Central memory CD8-positive, alpha-beta T cell (primary cell): ENCODE results near the gene DCAF4L1.

Source experiments
- ATAC-seq: fragments of 150-1000 bp; cut with Tn5 transposase; replicated peaks from 2 replicates; pipeline ENCODE4 v1.10.0; 2022; ENCODE audit warnings: mild to moderate bottlenecking, moderate FRiP score, moderate number of reproducible peaks; ENCODE audit not compliant: poor library complexity, severe bottlenecking; ENCODE audit errors: extremely low read depth
- DNase-seq, 2 donors: peaks; one replicate each; pipeline ENCODE4 v3.0.0; 2021; ENCODE audit warnings: low spot score in 2 of 2
- H3K27ac Mint-ChIP-seq: one replicate; pipeline ENCODE4 v1.8.0; 2022; ENCODE audit warnings: low read depth, mild to moderate bottlenecking, moderate library complexity, mixed read lengths
- H3K27me3 Mint-ChIP-seq: one replicate; pipeline ENCODE4 v1.8.0; 2022; ENCODE audit warnings: mixed read lengths
- H3K36me3 Mint-ChIP-seq: one replicate; pipeline ENCODE4 v1.8.0; 2022; ENCODE audit warnings: mild to moderate bottlenecking, moderate library complexity, mixed read lengths; ENCODE audit not compliant: insufficient read depth
- H3K4me1 Mint-ChIP-seq: one replicate; pipeline ENCODE4 v1.8.0; 2022; ENCODE audit warnings: mixed read lengths
- H3K4me3 Mint-ChIP-seq: one replicate; pipeline ENCODE4 v1.8.0; 2022; ENCODE audit warnings: mild to moderate bottlenecking, moderate library complexity, mixed read lengths
- H3K9me3 Mint-ChIP-seq: one replicate; pipeline ENCODE4 v1.8.0; 2022; ENCODE audit warnings: mixed read lengths

DCAF4L1 gene

DNA sequence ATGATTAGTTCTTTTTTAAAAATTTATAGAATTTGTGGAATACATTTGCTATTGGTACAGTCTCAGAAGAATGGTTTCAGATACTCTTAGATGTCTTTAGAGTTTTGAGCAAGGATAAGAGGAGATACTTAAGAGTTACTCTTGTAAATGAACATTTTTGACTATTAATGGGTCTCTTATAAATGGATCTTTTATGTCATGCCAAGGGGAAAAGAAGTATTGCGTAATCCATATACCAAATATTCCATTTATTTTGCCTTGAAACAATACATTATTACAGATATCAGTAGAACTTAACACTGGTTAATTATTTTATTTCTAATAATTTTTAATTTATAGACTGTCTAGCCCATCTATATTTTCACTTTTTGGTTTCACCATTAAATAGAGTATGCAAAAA lies 17.2 kb upstream of the DCAF4L1 start:
- ATAC-seq (no peak), DNase-seq (no peak)
- Mint-ChIP-seq H3K4me1 (peaks cover 4% of the 10 kb centered on the region), H3K9me3 (peaks cover 6% of the 10 kb centered on the region), H3K4me3 (no peak overlapping the region), H3K27ac (no peak overlapping the region), H3K36me3 (no peaks in the 10 kb centered on the region), H3K27me3 (no peaks in the 10 kb centered on the region)

DNA sequence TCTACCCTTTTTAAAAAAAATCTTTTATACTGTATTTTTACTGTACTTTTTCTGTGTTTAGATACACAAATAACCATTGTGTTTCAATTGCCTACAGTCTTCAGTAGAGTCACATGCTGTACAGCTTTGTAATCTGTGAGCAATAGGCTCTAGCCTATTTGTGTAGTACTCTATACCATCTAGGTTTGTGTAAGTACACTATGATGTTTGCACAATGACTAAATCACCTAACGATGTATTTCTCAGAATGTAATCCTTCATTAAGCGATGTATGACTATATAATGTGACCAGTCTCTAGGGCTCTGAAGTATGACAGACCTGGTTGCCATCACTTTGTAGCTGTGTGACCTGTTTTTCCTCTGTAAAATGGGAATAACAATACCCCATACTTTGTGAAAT lies 14.2 kb upstream of the DCAF4L1 start:
- Mint-ChIP-seq H3K36me3 (no peaks in the 10 kb centered on the region), H3K27me3 (no peaks in the 10 kb centered on the region), H3K4me1 (no peaks in the 10 kb centered on the region), H3K4me3 (no peak overlapping the region), H3K9me3 (peaks cover 6% of the 10 kb centered on the region), H3K27ac (no peak overlapping the region)
- ATAC-seq (no peak), DNase-seq (no peak)

DNA sequence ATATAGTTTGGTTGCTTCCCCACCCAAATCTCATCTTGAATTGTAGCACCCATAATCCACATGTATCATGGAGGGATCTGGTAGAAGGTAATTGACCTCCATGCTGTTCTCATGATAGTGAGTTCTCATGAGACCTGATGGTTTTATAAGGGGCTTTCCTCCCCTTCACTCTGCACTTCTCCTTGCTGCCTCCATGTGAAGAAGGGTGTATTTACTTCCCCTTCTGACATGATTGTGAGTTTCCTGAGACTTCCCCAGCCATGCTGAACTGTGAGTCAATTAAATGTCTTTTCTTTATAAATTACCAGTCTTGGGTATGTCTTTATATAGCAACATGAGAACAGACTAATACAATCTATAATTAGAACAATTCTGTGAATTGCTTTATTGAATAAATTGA lies 11.9 kb upstream of the DCAF4L1 start:
- Mint-ChIP-seq H3K4me3 (no peak overlapping the region), H3K27me3 (no peaks in the 10 kb centered on the region), H3K9me3 (peaks cover 6% of the 10 kb centered on the region), H3K4me1 (no peaks in the 10 kb centered on the region), H3K27ac (no peak overlapping the region), H3K36me3 (no peaks in the 10 kb centered on the region)
- DNase-seq (no peak), ATAC-seq (no peak)

DNA sequence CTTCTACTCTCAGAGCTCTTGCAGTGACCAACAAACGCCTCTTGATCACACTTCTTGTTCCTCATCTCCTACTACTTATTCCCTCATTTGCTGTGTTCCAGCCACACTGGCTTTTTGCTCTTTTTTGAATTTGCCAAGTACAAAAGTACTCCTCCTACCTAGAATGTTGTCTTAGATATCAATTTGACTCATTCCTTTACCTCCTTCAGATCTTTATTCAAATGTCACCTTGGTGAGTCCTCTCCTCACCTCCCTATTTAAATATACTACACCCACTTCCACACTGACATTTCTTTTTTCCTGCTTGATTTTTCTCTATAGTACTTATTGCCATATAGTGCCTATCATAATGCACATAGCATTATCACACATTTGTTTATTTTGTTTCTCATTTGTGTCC lies 6.2 kb upstream of the DCAF4L1 start:
- no peak for DNase-seq
- Mint-ChIP-seq H3K4me1 (no peaks in the 10 kb centered on the region), H3K9me3 (no peaks in the 10 kb centered on the region), H3K36me3 (no peaks in the 10 kb centered on the region), H3K27ac (no peak overlapping the region), H3K4me3 (no peak overlapping the region), H3K27me3 (no peaks in the 10 kb centered on the region)
- no peak for ATAC-seq

DNA sequence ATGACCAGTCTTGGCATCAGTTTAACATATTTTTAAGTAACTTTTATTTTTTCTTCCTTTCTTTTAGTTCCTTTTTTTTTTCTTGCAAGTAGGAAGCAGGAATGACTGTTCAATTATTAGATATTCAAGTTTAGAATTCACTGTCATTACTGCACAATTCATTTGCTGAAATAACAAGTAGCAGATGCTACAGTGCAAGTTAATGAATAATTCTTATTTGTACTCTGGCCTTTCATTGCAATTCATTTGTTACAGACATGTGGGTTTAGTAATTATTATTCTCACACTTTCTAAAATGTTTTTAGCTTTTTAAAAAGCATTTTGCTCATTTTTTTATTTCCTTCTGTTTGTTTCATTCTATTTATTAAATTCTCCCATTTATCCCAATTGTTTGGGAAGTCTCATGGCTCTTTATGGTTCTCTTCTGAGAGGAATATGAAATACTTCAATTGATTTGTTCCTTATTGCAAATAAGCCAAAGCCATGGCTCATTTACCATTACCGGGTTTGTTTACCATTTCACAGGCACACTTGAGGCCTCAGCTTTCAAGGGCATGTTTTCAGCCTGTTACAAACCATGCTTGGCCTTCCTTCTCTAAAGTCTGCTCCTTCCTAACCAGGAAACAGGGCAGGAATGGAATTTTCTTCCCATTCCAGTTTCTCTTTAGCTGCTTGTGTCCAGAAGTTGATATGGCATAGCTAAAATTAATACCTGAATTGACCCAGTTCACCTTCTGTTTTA lies 4.6 kb upstream of the DCAF4L1 start:
- no peaks in the 10 kb centered on the region for H3K4me1 Mint-ChIP-seq
- H3K27me3 Mint-ChIP-seq: no peaks in the 10 kb centered on the region
- H3K9me3 Mint-ChIP-seq: no peaks in the 10 kb centered on the region
- H3K36me3 Mint-ChIP-seq: no peaks in the 10 kb centered on the region
- H3K4me3 Mint-ChIP-seq: no peak overlapping the region
- ATAC-seq: no peak
- no peak for DNase-seq
- no peak overlapping the region for H3K27ac Mint-ChIP-seq

DNA sequence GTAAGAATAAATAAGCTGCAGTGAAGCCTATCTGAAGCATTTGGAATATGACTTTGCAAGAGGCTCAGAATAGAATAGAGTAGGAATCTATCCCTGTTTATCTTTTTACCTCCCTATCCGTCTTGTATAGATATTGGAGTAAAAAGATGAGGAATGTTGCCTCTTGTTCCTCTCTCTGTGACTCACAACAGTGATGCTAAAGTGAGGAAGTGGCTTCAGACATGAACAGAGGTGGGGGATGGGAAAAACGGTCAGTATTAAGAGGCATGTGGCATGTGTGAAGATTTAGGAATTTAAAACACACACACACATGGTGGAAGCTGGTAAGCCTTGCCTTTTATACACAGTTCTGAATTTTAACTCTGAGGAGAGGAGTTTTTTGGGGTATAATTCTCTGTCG lies 3.8 kb upstream of the DCAF4L1 start:
- no peaks in the 10 kb centered on the region for H3K4me1 Mint-ChIP-seq
- no peak overlapping the region for H3K4me3 Mint-ChIP-seq
- no peaks in the 10 kb centered on the region for H3K36me3 Mint-ChIP-seq
- H3K9me3 Mint-ChIP-seq: no peaks in the 10 kb centered on the region
- no peaks in the 10 kb centered on the region for H3K27me3 Mint-ChIP-seq
- H3K27ac Mint-ChIP-seq: no peak overlapping the region
- no peak for DNase-seq
- ATAC-seq: no peak

DNA sequence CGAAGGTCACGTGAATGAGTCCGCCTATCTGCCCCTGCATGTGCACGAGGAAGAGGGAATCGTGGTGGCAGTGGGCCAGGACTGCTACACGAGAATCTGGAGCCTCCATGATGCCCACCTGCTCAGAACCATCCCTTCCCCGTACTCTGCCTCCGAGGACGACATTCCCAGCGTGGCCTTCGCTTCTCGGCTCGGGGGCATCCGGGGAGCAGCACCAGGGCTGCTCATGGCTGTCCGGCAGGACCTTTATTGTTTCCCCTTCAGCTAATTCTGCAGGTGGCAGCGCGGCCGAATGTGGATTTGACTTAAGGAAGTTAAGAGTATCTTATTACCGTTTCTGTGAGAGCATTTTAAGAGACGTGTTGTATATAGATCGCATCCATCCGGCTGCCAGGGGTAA lies 1.2 kb downstream of the DCAF4L1 start:
- no peaks in the 10 kb centered on the region for H3K36me3 Mint-ChIP-seq
- DNase-seq (no peak), ATAC-seq (no peak)
- no peaks in the 10 kb centered on the region for H3K9me3 Mint-ChIP-seq
- no peaks in the 10 kb centered on the region for H3K4me1 Mint-ChIP-seq
- no peaks in the 10 kb centered on the region for H3K27me3 Mint-ChIP-seq
- no peak overlapping the region for H3K27ac Mint-ChIP-seq
- no peak overlapping the region for H3K4me3 Mint-ChIP-seq

DNA sequence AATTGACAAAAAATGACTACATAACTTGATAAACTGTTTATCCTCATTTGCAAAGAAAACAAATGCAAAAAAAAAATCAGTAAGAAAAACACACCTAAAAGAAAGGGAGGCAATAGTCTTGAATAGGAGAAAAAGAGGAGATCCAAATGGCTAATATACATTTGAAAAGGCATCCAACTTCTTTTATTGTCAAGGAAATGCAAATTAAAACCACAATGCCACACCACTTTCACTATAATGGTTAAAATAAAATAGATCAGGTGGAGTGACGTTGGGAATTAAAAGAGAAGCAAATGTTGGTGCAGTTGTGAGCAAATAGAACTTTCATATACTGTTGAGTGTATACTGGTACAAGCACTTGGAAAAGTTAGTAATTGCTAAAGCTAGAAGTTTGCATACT lies 3.6 kb downstream of the DCAF4L1 start:
- DNase-seq (no peak), ATAC-seq (no peak)
- Mint-ChIP-seq H3K4me1 (peaks cover 8% of the 10 kb centered on the region), H3K27ac (no peak overlapping the region), H3K4me3 (no peak overlapping the region), H3K27me3 (no peaks in the 10 kb centered on the region), H3K9me3 (no peaks in the 10 kb centered on the region), H3K36me3 (peaks cover under 1% of the 10 kb centered on the region)

DNA sequence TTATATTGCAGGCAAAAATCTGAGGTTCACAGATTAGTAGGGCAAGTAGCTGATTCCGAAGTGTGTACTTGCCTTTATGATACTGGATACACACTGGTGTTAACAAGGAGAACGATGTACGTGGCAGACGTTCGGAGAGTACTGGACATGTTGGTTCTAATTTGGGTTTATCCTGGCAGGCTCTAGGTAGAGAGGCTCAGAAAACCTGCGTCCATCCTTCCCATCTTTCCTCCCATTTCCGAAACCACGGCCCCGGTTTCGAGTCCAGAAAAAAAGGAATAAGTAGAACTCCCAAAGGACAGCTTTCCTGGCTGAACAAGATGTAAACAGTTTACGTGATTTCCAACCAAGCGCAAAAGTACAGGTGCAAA lies 8.4 kb downstream of the DCAF4L1 start:
- Mint-ChIP-seq H3K27ac (peak overlapping the region; percentile 98), H3K9me3 (no peaks in the 10 kb centered on the region), H3K27me3 (no peaks in the 10 kb centered on the region), H3K4me3 (peak overlapping the region; percentile 97), H3K36me3 (peaks cover 12% of the 10 kb centered on the region), H3K4me1 (peaks cover 9% of the 10 kb centered on the region)
- no peak for DNase-seq
- peak; percentile 12 for ATAC-seq

DNA sequence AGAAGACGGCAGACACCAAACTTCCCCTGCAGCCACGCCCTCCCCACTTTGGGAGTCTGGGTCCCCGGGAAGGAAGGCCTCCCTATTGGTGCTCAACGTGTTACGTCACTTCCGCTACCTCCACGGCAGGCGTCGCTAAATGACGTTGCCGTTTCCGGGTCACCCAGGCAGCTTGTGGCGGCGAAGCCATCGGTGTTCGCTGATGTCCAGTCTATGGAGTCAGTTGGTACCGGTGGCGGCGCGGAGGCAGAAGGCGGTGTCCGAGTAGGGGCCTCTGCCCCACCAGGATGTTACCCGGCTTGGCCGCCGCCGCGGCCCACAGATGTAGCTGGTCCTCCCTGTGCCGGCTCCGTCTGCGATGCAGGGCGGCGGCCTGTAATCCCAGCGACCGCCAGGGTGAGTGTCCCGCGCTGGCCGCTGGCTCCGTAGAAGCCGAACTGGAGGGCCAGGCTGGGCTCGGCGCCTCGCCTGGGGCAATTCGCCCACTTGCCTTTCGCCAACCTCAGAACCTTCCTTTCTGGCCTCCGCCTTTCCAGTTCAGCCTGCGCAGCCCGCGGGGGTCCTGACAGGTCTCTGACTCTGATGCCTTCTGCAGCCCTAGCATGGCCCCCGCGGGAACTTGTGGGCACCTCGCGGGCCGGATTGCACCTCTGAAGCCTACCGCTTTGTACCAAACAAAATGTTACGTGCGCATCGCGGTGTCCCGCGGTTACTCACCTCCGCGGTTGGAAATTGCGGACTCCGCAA lies 9.0 kb downstream of the DCAF4L1 start, which contains the start of gene SLC30A9:
Gene SLC30A9 (plus strand): TSS at position 166 of the 747 bp plus-strand sequence. CDS start 122 bp downstream, at position 288.
- Mint-ChIP-seq H3K4me1 (peaks cover 13% of the 10 kb centered on the region), H3K4me3 (peak within 1 kb of the TSS; percentile 97), H3K27me3 (no peaks in the 10 kb centered on the region), H3K27ac (peak within 1 kb of the TSS; percentile 98), H3K9me3 (no peaks in the 10 kb centered on the region), H3K36me3 (peaks cover 12% of the 10 kb centered on the region)
- peak; percentile 97 for ATAC-seq
- peak; percentile 79 to 88 for DNase-seq

DNA sequence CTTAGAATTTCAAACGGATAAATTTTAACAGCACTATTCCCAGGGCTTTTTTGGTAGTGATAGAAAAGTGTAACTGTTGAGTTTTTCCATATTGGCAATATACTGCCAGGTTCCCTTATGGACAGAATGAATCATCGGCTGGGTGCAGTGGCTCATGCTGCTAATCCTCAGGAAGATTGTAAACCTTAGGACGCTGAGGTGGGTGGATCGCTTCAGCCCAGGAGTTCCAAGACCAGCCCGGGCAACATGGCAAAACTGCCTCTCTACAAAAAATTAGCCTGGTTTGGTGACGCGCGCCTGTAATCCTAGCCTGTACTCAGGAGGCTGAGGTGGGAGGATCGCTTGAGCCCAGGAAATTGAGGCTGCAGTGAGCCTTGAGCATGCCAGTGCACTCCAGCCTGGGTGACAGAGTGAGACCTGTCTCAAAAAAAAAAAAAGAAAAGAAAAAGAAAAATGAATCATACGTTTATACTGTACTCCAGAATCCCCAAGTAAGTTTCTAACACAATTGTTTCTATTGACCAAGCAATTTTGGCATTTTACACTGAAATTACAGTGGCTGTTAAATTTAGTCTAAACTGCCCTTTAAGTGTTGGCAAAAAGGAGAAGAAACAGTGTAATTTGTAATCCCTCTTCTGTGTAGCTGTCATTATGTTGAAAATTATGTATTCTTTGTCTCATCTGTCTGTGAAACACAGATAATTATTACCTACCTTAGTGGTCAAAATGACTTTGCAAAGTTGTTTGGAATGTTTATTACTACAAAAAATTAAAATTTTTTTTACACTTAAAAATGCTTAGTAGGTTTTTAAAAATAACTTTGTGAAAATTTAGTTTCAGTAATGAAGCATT lies 10.6 kb downstream of the DCAF4L1 start:
- ATAC-seq: no peak
- Mint-ChIP-seq H3K9me3 (no peaks in the 10 kb centered on the region), H3K36me3 (peaks cover 12% of the 10 kb centered on the region), H3K27me3 (no peaks in the 10 kb centered on the region), H3K4me3 (peak overlapping the region; percentile 23), H3K4me1 (peaks cover 15% of the 10 kb centered on the region), H3K27ac (no peak overlapping the region)
- no peak for DNase-seq

DNA sequence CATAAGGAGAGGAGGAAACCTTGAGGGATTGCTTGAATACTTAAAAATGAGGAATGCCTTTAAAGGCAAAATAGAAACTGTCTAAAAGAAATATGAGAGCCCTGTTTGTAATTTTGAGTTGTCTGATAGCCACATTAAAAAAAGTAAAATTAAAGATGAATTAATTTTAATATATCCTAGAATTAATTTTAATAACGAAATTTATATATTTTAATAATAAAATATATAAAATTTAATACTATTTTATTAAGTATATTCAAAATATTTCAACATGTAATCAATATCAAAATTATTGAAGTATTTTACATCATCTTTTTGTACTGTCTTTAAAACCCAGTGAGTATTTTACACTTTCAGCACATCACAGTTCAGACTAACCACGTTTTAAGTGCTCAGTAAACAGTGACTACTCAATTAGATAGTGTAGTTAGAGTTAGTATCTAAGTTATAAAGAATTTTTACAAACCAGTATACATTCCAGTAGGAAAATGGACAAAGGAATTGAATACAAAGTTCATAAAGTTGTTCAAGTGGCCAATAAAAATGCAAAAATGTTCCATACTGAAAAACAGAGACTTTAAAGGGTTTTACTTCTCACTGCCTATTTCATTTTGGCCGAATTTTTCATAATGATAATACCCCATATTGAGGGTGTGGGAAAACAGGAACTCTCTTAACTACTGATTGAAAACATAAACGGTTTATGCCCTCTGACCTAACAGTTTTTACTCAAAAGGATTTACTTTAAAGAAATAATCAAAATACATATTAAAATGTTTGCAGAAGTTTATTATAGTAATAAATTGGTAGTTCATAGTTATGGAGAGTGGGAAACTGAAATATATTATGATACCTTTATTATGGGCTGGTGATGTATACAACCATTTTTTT lies 11.7 kb downstream of the DCAF4L1 start:
- Mint-ChIP-seq H3K9me3 (no peaks in the 10 kb centered on the region), H3K27me3 (no peaks in the 10 kb centered on the region), H3K27ac (no peak overlapping the region), H3K4me3 (no peak overlapping the region), H3K36me3 (peaks cover 12% of the 10 kb centered on the region), H3K4me1 (peaks cover 15% of the 10 kb centered on the region)
- ATAC-seq: no peak
- DNase-seq: no peak
